NCI-H524 treated with DMSO at 0.1 percent for 48 hours (cell line): ENCODE data around the gene MBOAT2.
"Not testable (repeated sequence)": the region's sequence is repeated elsewhere in the genome, so short reads cannot be mapped to it uniquely, and the experiment has no call there.

Source experiments
- DNase-seq: peaks from one replicate; lab custom pipeline; 2025; lab: John Stamatoyannopoulos, UW

MBOAT2 gene

GRCh38 chr2:9003616-9004337 is at the start of gene MBOAT2:
MBOAT2 (minus strand) TSS chr2:9003684; CDS start chr2:9003614, 70 bp downstream.
- DNase-seq, result peak; percentile 55

- DNase-seq, result no peak
These were observed 49.5 kb upstream of the MBOAT2 start for GRCh38 chr2:9052821-9053533.

- not testable (repeated sequence) for DNase-seq
These were observed 48.0 kb upstream of the MBOAT2 start for GRCh38 chr2:9051451-9051850.

- DNase-seq, result no peak
These were observed 46.8 kb upstream of the MBOAT2 start for GRCh38 chr2:9050122-9050809.

- DNase-seq, result no peak
These were observed 42.1 kb upstream of the MBOAT2 start for GRCh38 chr2:9045595-9045994.

GRCh38 chr2:9043491-9043890 is 40.0 kb upstream of the MBOAT2 start:
- DNase-seq, result not testable (repeated sequence)

- DNase-seq, result no peak
These were observed 33.7 kb upstream of the MBOAT2 start for GRCh38 chr2:9037166-9037565.

GRCh38 chr2:9033385-9034168 is 30.1 kb upstream of the MBOAT2 start:
- peak; percentile 67 for DNase-seq

- DNase-seq, result peak; percentile 95
These were observed 29.2 kb upstream of the MBOAT2 start for GRCh38 chr2:9032536-9033255.

- no peak for DNase-seq
These were observed 28.6 kb upstream of the MBOAT2 start for GRCh38 chr2:9032121-9032520.

- DNase-seq, result no peak
These were observed 27.8 kb upstream of the MBOAT2 start for GRCh38 chr2:9031246-9031645.

- no peak for DNase-seq
These were observed 27.4 kb upstream of the MBOAT2 start for GRCh38 chr2:9030841-9031240.

- no peak for DNase-seq
These were observed 26.7 kb upstream of the MBOAT2 start for GRCh38 chr2:9030190-9030589.

GRCh38 chr2:9029721-9030120 is 26.2 kb upstream of the MBOAT2 start:
- no peak for DNase-seq

- no peak for DNase-seq
These were observed 24.4 kb upstream of the MBOAT2 start for GRCh38 chr2:9027884-9028283.

- DNase-seq, result no peak
These were observed 22.3 kb upstream of the MBOAT2 start for GRCh38 chr2:9025746-9026145.

GRCh38 chr2:9024575-9024974 is 21.1 kb upstream of the MBOAT2 start:
- DNase-seq, result no peak

GRCh38 chr2:9021563-9022211 is 18.2 kb upstream of the MBOAT2 start:
- no peak for DNase-seq

- no peak for DNase-seq
These were observed 16.8 kb upstream of the MBOAT2 start for GRCh38 chr2:9020267-9020666.

- DNase-seq, result no peak
These were observed 15.1 kb upstream of the MBOAT2 start for GRCh38 chr2:9018534-9018933.

- no peak for DNase-seq
These were observed 14.6 kb upstream of the MBOAT2 start for GRCh38 chr2:9018109-9018508.
